ENCODE results near the gene DNAJA1.

GRCh38 chr9:33030285-33030684 is 5.2 kb downstream of the DNAJA1 start:
- TF ChIP-seq CTCF (IDR thresholded peaks at IDR 0.05): no peak
- TF ChIP-seq POLR2A (IDR thresholded peaks at IDR 0.05): no peak
